Measurements from ENCODE around the gene GP2. TPM values are rescaled to one million over a fixed set of nuclear protein-coding genes. Genes with fewer than 3 reads are reported as not detected.

GP2 gene
- total and polyA plus RNA-seq, 2 donors (not counting 1 experiment from before 2014, with no cell fraction given) = not detected

DNA sequence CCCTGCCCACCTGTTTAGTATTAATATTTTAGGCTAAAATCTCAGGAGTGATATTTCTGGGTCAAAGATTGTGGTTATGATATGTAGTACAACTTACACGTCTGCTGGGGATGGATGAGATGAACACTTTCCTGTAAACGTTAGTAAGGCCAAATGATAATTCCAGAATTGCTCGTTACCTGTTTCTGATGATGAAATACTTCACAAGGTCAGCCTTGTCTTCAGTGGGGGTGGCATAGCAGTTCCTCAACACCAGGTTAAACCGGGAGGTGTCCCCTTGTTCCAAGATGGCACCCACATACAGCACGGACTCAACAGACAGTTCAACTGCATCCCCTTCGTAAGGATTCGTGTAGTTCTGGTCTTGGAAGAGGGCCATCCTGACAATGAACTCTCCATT is 9.3 kb downstream of the GP2 start:
- intact Hi-C loops (cut with micrococcal nuclease) = no loop called here
- 84% methylated on average over 7 of the region's 7 CpGs for WGBS (ENCODE audit: insufficient coverage)
- CTCF ChIA-PET = no interaction called here

DNA sequence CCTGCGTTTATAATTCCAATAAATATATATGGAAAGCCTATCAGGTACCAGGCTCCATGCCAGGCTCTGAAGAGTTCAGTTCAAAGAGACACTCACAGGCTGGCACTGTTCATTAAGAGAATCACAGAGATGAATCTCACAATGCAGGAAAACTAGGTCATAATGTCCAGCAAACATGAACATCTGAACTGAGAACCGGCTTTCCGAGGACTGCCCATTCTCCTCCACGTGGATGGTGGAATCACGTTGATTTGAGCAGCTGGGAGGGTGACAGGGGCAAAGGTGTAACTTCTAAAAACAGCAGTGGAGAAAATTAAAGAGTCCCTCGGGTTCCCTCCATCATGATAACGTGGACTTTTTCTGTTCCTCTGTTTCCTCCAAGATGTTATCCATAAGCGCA is 10.2 kb downstream of the GP2 start:
- H2AFZ ChIP-seq (ENCODE audit: insufficient read depth, low read depth, low read length, poor library complexity, severe bottlenecking) = no peak overlapping the region
- DNase-seq = no peak
- H3K27me3 ChIP-seq (replicated peaks in 1 of 4; ENCODE audit: control extremely low read depth in 1 of 4, control insufficient read depth in 3 of 4, insufficient read depth in 4 of 4, low read length in 3 of 4) = no peaks in the 10 kb centered on the region
- WGBS (ENCODE audit: insufficient coverage) = 64% methylated on average over 5 of the region's 8 CpGs
- ChIA-PET CTCF (no interaction called here), POLR2A (no interaction called here)
- H3K79me2 ChIP-seq (ENCODE audit: control insufficient read depth, insufficient read depth, low read length) = no peaks in the 10 kb centered on the region
- peaks cover 3% of the 10 kb centered on the region for H3K9me3 Mint-ChIP-seq (ENCODE audit: insufficient read depth)
- no peaks in the 10 kb centered on the region for H3K9me3 ChIP-seq (ENCODE audit: control extremely low read depth in 1 of 3, control insufficient read depth in 2 of 3, insufficient read depth in 1 of 3, low read length in 2 of 3)
- no peaks in the 10 kb centered on the region for H3K4me1 Mint-ChIP-seq
- no peak overlapping the region for H3K4me3 Mint-ChIP-seq
- no peak overlapping the region for H3K4me2 ChIP-seq (replicated peaks; ENCODE audit: low read depth, low read length, poor library complexity, severe bottlenecking)
- H3K27me3 Mint-ChIP-seq = peaks cover 19% of the 10 kb centered on the region
- ATAC-seq (ENCODE audit: low read depth) = no peak
- H3K27ac ChIP-seq (ENCODE audit: low read length in 2 of 2) = no peak overlapping the region
- no peak overlapping the region for H3K4me3 ChIP-seq (ENCODE audit: control extremely low read depth in 1 of 5, extremely low read depth in 1 of 5, insufficient read depth in 1 of 5, low read depth in 2 of 5, low read length in 4 of 5)
- H3K4me1 ChIP-seq (ENCODE audit: control insufficient read depth in 2 of 2, insufficient read depth in 2 of 2, low read length in 2 of 2) = no peaks in the 10 kb centered on the region
- no peaks in the 10 kb centered on the region for H4K20me1 ChIP-seq (ENCODE audit: control insufficient read depth, insufficient read depth, low read length, poor library complexity, severe bottlenecking)
- TF ChIP-seq, protein P1, sequence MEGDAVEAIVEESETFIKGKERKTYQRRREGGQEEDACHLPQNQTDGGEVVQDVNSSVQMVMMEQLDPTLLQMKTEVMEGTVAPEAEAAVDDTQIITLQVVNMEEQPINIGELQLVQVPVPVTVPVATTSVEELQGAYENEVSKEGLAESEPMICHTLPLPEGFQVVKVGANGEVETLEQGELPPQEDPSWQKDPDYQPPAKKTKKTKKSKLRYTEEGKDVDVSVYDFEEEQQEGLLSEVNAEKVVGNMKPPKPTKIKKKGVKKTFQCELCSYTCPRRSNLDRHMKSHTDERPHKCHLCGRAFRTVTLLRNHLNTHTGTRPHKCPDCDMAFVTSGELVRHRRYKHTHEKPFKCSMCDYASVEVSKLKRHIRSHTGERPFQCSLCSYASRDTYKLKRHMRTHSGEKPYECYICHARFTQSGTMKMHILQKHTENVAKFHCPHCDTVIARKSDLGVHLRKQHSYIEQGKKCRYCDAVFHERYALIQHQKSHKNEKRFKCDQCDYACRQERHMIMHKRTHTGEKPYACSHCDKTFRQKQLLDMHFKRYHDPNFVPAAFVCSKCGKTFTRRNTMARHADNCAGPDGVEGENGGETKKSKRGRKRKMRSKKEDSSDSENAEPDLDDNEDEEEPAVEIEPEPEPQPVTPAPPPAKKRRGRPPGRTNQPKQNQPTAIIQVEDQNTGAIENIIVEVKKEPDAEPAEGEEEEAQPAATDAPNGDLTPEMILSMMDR (IDR thresholded peaks at IDR 0.05) = no peak
- TF ChIP-seq EZH2 (IDR thresholded peaks at IDR 0.05; ENCODE audit: borderline replicate concordance, insufficient read depth, low read depth, low read length, poor library complexity, severe bottlenecking) = no peak
- no peaks in the 10 kb centered on the region for H3K36me3 ChIP-seq (replicated peaks in 1 of 2; ENCODE audit: control extremely low read depth in 1 of 2, control insufficient read depth in 1 of 2, extremely low read depth in 1 of 2, insufficient read depth in 2 of 2, low read length in 1 of 2)
- no peak overlapping the region for H3K9ac ChIP-seq (ENCODE audit: low read length)
- intact Hi-C loops (cut with micrococcal nuclease) = no loop called here
- H3K27ac Mint-ChIP-seq = no peak overlapping the region

More for the DNA sequence above, 9.3 kb downstream of the GP2 start:
- no peak for DNase-seq
- no peaks in the 10 kb centered on the region for H3K36me3 ChIP-seq (replicated peaks in 1 of 2; ENCODE audit: control extremely low read depth in 1 of 2, control insufficient read depth in 1 of 2, extremely low read depth in 1 of 2, insufficient read depth in 2 of 2, low read length in 1 of 2)
- H3K4me2 ChIP-seq (replicated peaks; ENCODE audit: low read depth, low read length, poor library complexity, severe bottlenecking) = no peak overlapping the region
- no peaks in the 10 kb centered on the region for H4K20me1 ChIP-seq (ENCODE audit: control insufficient read depth, insufficient read depth, low read length, poor library complexity, severe bottlenecking)
- no peak overlapping the region for H2AFZ ChIP-seq (ENCODE audit: insufficient read depth, low read depth, low read length, poor library complexity, severe bottlenecking)
- peaks cover 19% of the 10 kb centered on the region for H3K27me3 Mint-ChIP-seq
- TF ChIP-seq EZH2 (IDR thresholded peaks at IDR 0.05; ENCODE audit: borderline replicate concordance, insufficient read depth, low read depth, low read length, poor library complexity, severe bottlenecking) = no peak
- TF ChIP-seq, protein P1 (IDR thresholded peaks at IDR 0.05) = no peak
- H3K4me1 ChIP-seq (ENCODE audit: control insufficient read depth in 2 of 2, insufficient read depth in 2 of 2, low read length in 2 of 2) = no peaks in the 10 kb centered on the region
- no peak overlapping the region for H3K4me3 ChIP-seq (ENCODE audit: control extremely low read depth in 1 of 5, extremely low read depth in 1 of 5, insufficient read depth in 1 of 5, low read depth in 2 of 5, low read length in 4 of 5)
- POLR2A ChIA-PET = no interaction called here
- peaks cover 3% of the 10 kb centered on the region for H3K9me3 Mint-ChIP-seq (ENCODE audit: insufficient read depth)
- H3K9ac ChIP-seq (ENCODE audit: low read length) = no peak overlapping the region
- no peaks in the 10 kb centered on the region for H3K79me2 ChIP-seq (ENCODE audit: control insufficient read depth, insufficient read depth, low read length)
- no peak for ATAC-seq (ENCODE audit: low read depth)
- H3K27ac Mint-ChIP-seq = no peak overlapping the region
- no peaks in the 10 kb centered on the region for H3K9me3 ChIP-seq (ENCODE audit: control extremely low read depth in 1 of 3, control insufficient read depth in 2 of 3, insufficient read depth in 1 of 3, low read length in 2 of 3)
- no peaks in the 10 kb centered on the region for H3K4me1 Mint-ChIP-seq
- H3K27me3 ChIP-seq (replicated peaks in 1 of 4; ENCODE audit: control extremely low read depth in 1 of 4, control insufficient read depth in 3 of 4, insufficient read depth in 4 of 4, low read length in 3 of 4) = no peaks in the 10 kb centered on the region
- H3K27ac ChIP-seq (ENCODE audit: low read length in 2 of 2) = no peak overlapping the region
- H3K4me3 Mint-ChIP-seq = no peak overlapping the region
